Retinal pigment epithelial cell (primary cell): Measurements from ENCODE around the gene FAM83F.

Experiments
- DNase-seq: peaks from one replicate; pipeline ENCODE4 v3.0.0-alpha.2; 2010; ENCODE audit warnings: low read depth
- H3K4me3 ChIP-seq: 2 replicates; pipeline ENCODE4 v1.5.1; 2011; ENCODE audit warnings: mild to moderate bottlenecking, low read length, control low read depth, moderate library complexity
- TF ChIP-seq, protein P1 (sequence below): conservative IDR thresholded peaks from 2 replicates; pipeline ENCODE4 v1.5.1; 2011; ENCODE audit warnings: low read depth, low read length, control low read depth, inconsistent platforms

The FAM83F gene

DNA sequence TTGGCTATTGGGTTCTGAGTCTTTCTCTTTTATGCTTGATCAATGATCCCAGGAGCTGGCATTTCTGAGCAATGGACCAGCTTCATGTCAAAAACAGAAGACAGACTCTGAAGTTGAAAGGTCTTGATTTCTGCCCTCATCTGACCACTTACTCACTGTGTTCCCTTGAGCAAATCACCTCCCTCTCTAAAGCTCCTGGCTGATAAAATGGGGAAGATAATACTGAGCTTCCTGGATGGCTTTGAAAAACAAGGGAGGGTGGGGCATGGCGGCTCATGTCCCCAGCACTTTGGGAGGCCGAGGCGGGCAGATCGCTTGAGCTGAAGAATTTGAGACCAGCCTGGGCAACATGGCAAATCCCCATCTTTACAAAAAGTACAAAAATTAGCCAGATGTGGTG is 6.4 kb downstream of the FAM83F start:
- H3K4me3 ChIP-seq: no peak overlapping the region
- TF ChIP-seq, protein P1, sequence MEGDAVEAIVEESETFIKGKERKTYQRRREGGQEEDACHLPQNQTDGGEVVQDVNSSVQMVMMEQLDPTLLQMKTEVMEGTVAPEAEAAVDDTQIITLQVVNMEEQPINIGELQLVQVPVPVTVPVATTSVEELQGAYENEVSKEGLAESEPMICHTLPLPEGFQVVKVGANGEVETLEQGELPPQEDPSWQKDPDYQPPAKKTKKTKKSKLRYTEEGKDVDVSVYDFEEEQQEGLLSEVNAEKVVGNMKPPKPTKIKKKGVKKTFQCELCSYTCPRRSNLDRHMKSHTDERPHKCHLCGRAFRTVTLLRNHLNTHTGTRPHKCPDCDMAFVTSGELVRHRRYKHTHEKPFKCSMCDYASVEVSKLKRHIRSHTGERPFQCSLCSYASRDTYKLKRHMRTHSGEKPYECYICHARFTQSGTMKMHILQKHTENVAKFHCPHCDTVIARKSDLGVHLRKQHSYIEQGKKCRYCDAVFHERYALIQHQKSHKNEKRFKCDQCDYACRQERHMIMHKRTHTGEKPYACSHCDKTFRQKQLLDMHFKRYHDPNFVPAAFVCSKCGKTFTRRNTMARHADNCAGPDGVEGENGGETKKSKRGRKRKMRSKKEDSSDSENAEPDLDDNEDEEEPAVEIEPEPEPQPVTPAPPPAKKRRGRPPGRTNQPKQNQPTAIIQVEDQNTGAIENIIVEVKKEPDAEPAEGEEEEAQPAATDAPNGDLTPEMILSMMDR: no peak
- no peak for DNase-seq

DNA sequence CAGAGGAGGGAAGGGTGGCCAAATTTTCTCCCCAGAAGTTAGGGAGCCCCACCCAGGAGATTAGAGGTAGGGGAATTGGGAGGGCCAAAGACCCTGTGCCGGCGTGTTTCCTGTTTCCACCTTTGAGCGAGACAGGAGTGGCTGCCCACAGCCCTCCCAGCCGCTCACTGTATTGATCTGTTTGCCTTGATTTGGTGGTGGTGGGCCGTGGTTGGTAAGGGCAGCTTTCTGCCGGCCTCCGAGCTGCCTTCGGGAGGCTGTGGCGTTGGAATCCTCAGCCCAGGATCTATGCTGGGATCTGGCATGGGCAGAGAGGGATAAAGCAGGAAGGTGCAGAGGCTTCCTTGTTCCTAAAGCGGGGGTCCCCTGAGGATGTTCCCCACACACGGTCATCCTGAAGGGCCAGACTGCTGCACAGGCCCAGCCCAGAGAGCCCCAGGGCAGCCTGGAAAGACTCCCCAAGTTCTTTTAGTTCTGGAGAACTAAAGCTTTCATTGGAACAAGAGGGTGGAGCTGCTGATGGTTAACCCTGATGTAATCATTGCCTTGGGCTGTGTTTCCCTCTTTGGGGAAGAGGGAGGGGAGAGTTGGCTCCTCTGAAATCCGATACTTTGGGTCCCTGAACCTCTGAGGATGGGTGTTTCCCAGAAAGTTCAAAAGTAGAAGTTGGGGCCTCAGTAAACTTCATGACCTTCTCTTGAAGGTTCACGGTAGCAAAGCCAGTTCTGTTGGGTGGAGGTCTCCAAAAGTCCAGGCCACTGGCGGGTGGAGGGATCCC is 7.2 kb downstream of the FAM83F start:
- no peak overlapping the region for H3K4me3 ChIP-seq
- TF ChIP-seq, protein P1: no peak
- DNase-seq: no peak

DNA sequence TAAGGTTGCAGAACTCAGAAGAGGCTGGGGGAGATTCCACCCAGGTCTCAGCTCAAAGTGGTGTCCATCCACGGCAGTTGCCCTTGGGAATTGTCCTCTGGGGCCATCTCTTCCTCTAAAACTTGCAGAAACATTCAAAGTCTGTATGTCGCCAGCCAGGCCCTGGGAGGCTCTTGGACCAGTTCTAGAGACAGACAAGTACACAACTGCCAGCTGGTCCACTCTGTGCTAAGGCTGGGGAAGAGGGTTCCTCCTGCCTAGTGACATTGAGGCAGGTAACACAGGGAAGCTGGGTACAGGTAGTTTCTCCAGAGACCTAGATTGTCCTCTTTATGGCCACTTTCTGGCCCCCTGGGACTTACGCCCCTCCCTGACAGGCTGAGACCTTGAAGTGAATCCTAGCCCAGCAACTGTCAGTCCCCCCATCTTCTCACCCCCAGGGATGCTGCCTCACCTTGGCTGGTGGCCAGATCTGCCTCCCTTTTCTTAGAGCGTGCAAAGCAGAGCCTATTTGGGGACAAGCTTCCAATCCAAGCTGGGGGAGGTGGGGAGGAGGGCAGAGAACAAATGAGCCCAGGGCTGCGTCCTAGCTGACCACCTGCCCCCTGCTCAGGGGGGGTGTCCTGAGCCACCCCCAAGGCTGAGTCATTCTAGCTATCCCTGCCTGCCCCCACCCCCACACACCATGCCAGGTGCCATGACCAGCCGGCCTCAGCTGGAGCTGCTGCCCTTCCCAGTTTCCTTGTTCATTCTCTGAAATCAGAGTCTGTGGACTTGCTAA is 8.4 kb downstream of the FAM83F start:
- H3K4me3 ChIP-seq: no peak overlapping the region
- TF ChIP-seq, protein P1: no peak
- no peak for DNase-seq

DNA sequence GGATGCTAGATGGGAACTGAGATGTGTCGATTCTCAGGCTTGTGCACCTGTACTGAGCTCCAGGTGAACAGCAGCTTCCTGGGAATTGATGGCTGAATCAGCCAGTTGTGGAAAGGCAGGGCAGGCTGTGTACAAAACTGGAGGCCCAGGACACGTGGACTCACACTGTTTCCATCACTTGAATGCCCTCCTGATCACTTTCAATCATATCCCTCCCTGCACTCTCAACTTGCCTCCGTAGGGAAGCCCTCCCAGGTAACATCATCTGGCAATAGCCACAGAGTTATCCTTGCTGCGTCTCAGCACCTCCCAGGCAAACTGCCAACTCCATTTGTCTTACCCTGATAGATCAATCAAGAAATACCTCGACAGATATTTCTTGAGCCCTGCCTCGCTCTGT is 10.1 kb downstream of the FAM83F start:
- H3K4me3 ChIP-seq: no peak overlapping the region

DNA sequence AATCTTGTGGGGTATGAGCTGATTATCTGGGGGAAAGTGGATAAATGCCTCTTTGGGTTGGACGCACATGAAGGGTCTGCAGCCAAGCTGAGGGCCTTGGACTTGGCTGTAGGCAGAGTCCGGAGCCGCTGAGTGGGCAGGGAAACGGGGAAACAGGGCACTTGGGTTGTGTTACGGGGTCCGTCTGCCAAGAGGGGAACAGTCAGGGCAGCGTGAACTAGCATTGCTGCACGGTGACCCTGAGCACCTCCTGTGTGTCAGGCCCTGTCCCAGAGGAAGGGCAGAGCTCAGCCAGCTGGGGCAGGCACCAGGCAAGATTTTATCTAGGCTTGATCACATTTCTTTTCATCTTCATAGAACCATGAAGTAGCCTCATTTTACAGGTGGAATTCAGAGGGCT is 11.9 kb downstream of the FAM83F start:
- no peak for DNase-seq
- TF ChIP-seq, protein P1: no peak
- no peak overlapping the region for H3K4me3 ChIP-seq

More for the DNA sequence above, 10.1 kb downstream of the FAM83F start:
- DNase-seq: no peak
- TF ChIP-seq, protein P1: no peak

DNA sequence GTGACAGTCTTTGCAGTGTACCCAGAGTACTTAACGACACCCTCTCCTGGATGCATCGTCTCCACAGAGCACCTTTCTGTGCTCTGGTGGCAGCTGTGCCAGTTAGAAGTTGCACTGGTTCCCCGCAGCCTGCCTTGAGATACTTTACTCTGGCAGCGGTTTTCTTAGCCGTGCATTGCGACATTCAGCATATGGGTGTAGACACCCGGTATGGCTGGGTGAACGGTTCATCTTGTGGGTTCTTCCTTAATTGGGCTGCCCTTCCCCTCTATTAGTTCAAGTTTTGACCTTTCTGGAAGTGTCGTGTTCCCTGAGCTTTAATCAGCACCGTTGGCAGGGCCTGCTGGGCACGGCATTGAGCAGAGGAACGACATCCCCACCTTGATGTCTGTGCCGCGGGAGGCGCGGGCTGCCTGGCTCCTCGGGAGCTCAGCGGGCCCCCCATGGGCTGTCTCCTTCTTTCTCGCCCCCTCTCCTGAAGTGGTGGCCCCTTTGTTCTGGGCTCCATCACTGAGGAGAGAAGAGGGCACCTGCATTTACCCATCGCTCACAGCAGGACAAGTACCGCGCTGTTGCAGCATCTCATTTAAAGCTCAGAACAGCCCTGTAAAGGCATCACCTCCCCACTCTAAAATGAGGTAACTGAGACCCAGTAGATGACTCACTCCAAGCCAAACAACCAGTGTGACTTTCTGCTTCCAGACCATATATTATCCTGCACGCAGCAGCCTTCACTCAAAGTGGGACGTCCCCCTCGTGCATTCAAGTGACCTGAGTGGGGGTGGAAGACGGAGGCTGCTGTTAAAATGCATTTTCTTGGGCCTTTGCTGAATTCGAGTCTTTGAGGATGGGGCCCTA is 13.3 kb downstream of the FAM83F start:
- TF ChIP-seq, protein P1: no peak
- DNase-seq: no peak
- H3K4me3 ChIP-seq: no peak overlapping the region
